ENCODE results near the gene C9orf50.

Gene C9orf50

GRCh38 chr9:129604056-129604765 lies 16.7 kb downstream of the C9orf50 start:
- Histone ChIP-seq H3K27me3 (ENCODE audit: control insufficient read depth, insufficient read depth, low read length) (no peaks in the 10 kb centered on the region), H3K9me3 (ENCODE audit: control insufficient read depth, low read length) (no peaks in the 10 kb centered on the region), H3K9ac (no peak overlapping the region), H3K4me3 (ENCODE audit: low read depth, low read length) (no peak overlapping the region), H2AFZ (no peak overlapping the region), H3K4me1 (peaks cover 5% of the 10 kb centered on the region), H3K27ac (no peak overlapping the region), H3K79me2 (no peaks in the 10 kb centered on the region), H3K36me3 (ENCODE audit: control insufficient read depth, insufficient read depth, low read length) (no peaks in the 10 kb centered on the region), H3K4me2 (ENCODE audit: low read length) (no peak overlapping the region)
- no peak for TF ChIP-seq CTCF (IDR thresholded peaks at IDR 0.05)

- H3K4me2 ChIP-seq (ENCODE audit: low read length), result no peak overlapping the region
- no peaks in the 10 kb centered on the region for H3K36me3 ChIP-seq (ENCODE audit: control insufficient read depth, insufficient read depth, low read length)
- no peaks in the 10 kb centered on the region for H3K27me3 ChIP-seq (ENCODE audit: control insufficient read depth, insufficient read depth, low read length)
- no peak for TF ChIP-seq CTCF (IDR thresholded peaks at IDR 0.05)
- H3K79me2 ChIP-seq, result no peaks in the 10 kb centered on the region
- no peaks in the 10 kb centered on the region for H3K4me1 ChIP-seq
- no peak overlapping the region for H2AFZ ChIP-seq
- no peak overlapping the region for H3K27ac ChIP-seq
- no peak overlapping the region for H3K9ac ChIP-seq
- no peak overlapping the region for H3K4me3 ChIP-seq (ENCODE audit: low read depth, low read length)
- no peaks in the 10 kb centered on the region for H3K9me3 ChIP-seq (ENCODE audit: control insufficient read depth, low read length)
These were observed 18.1 kb downstream of the C9orf50 start for GRCh38 chr9:129602598-129603415.

GRCh38 chr9:129601082-129601674 lies 19.7 kb downstream of the C9orf50 start:
- Histone ChIP-seq H3K27ac (no peak overlapping the region), H3K27me3 (ENCODE audit: control insufficient read depth, insufficient read depth, low read length) (no peaks in the 10 kb centered on the region), H3K4me2 (ENCODE audit: low read length) (no peak overlapping the region), H3K9me3 (ENCODE audit: control insufficient read depth, low read length) (no peaks in the 10 kb centered on the region), H3K4me3 (ENCODE audit: low read depth, low read length) (no peak overlapping the region), H3K79me2 (no peaks in the 10 kb centered on the region), H3K4me1 (no peaks in the 10 kb centered on the region), H2AFZ (no peak overlapping the region), H3K9ac (no peak overlapping the region), H3K36me3 (ENCODE audit: control insufficient read depth, insufficient read depth, low read length) (no peaks in the 10 kb centered on the region)
- no peak for TF ChIP-seq CTCF (IDR thresholded peaks at IDR 0.05)

GRCh38 chr9:129598089-129598596 lies 22.8 kb downstream of the C9orf50 start:
- H3K4me2 ChIP-seq (ENCODE audit: low read length), result no peak overlapping the region
- no peak overlapping the region for H3K9ac ChIP-seq
- no peak overlapping the region for H3K4me3 ChIP-seq (ENCODE audit: low read depth, low read length)
- no peaks in the 10 kb centered on the region for H3K27me3 ChIP-seq (ENCODE audit: control insufficient read depth, insufficient read depth, low read length)
- no peak for TF ChIP-seq CTCF (IDR thresholded peaks at IDR 0.05)
- H3K4me1 ChIP-seq, result no peaks in the 10 kb centered on the region
- H2AFZ ChIP-seq, result no peak overlapping the region
- no peaks in the 10 kb centered on the region for H3K79me2 ChIP-seq
- no peaks in the 10 kb centered on the region for H3K36me3 ChIP-seq (ENCODE audit: control insufficient read depth, insufficient read depth, low read length)
- no peak overlapping the region for H3K27ac ChIP-seq
- no peaks in the 10 kb centered on the region for H3K9me3 ChIP-seq (ENCODE audit: control insufficient read depth, low read length)

All from parathyroid adenoma (tissue), 2 donors.